Sigmoid colon (tissue), 7 donors: ENCODE results near the gene MSH3. TPM values are rescaled to one million over a fixed set of nuclear protein-coding genes. Genes with fewer than 3 reads are reported as not detected.

Source experiments
- DNase-seq: peaks from one replicate; pipeline ENCODE4 v3.0.0-alpha.2; 2019
- H3K27ac ChIP-seq, 4 donors: fragments of 200-600 bp; sonication (generic); one replicate each; pipeline ENCODE4 v1.5.1; 2016 to 2019; ENCODE audit warnings: mild to moderate bottlenecking in 1 of 4
- H3K27me3 ChIP-seq, 3 donors: fragments of 200-600 bp; sonication (generic); one replicate each; pipeline ENCODE4 v1.5.1; 2019; ENCODE audit warnings: mild to moderate bottlenecking in 1 of 3
- H3K36me3 ChIP-seq, 4 donors: fragments of 200-600 bp; sonication (generic); one replicate each; pipeline ENCODE4 v1.5.1; 2016 to 2019
- H3K4me1 ChIP-seq, 4 donors: fragments of 200-600 bp; sonication (generic); one replicate each; pipeline ENCODE4 v1.5.1; 2017 to 2019
- H3K4me3 ChIP-seq, 4 donors: fragments of 200-600 bp; sonication (generic); one replicate each; pipeline ENCODE4 v1.5.1; 2017 to 2019; ENCODE audit warnings: mild to moderate bottlenecking in 2 of 4, moderate library complexity in 1 of 4
- H3K9me3 ChIP-seq, 4 donors: fragments of 200-600 bp in 3 of 4; sonication (generic) in 3 of 4; one replicate each; pipeline versions ENCODE4 v1.5.1 to v1.6.1; 2013 to 2019
- CTCF ChIP-seq, 4 experiments: fragments of 450-650 bp in 3 of 4; fragments of 200-600 bp in 1 of 4; IDR thresholded peaks; one replicate each; pipeline ENCODE4 v1.5.1; 2016 to 2019; ENCODE audit warnings: antibody characterized with exemption in 4 of 4, mild to moderate bottlenecking in 3 of 4, moderate library complexity in 2 of 4
- EP300 ChIP-seq, 4 donors: sonication (generic); formaldehyde crosslinking; IDR thresholded peaks; one replicate each; pipeline ENCODE4 v1.6.1; 2017; ENCODE audit warnings: antibody characterized with exemption in 4 of 4
- POLR2A ChIP-seq, 2 donors: fragments of 450-650 bp; IDR thresholded peaks; one replicate each; pipeline ENCODE4 v1.6.1; 2016; ENCODE audit warnings: antibody characterized with exemption in 2 of 2, mild to moderate bottlenecking in 2 of 2, moderate library complexity in 2 of 2
- POLR2AphosphoS5 ChIP-seq, 4 donors: sonication (generic); formaldehyde crosslinking; IDR thresholded peaks; one replicate each; pipeline ENCODE4 v1.6.1; 2017; ENCODE audit warnings: antibody characterized with exemption in 4 of 4
- WGBS, 2 donors: extraction: QIAGEN DNeasy Blood & Tissue Kit; methylation state at CpG; one replicate each; pipeline ENCODE4 v1.1.7; 2013; 5-methylcytosine and 5-hydroxymethylcytosine counted together
- intact Hi-C: fragments of 100-400 bp; cut with DNase I; formaldehyde crosslinking; loops from one replicate; pipeline ENCODE4 v1.15.1; 2023
- polyA plus RNA-seq, 3 donors: library from polyadenylated mRNA; stranded (reverse); fragments of 200-250 nt; gene quantifications; one replicate each; pipeline ENCODE4 v1.2.3, GENCODE V29; 2013
- total RNA-seq, 4 donors: library from RNA; depleted of rRNA; stranded (reverse); fragments of >200 nt; gene quantifications; one replicate each; pipeline ENCODE4 v1.1.0, GENCODE V29; 2016
- donor health status: healthy with polysubstance abuse.
- donor health status: Bipolar disorder and iron deficiency.
- donor health status: healthy.

The MSH3 gene
- total and polyA plus RNA-seq, 7 donors, result 3.6 to 15.3 (median 11.8) TPM

DNA sequence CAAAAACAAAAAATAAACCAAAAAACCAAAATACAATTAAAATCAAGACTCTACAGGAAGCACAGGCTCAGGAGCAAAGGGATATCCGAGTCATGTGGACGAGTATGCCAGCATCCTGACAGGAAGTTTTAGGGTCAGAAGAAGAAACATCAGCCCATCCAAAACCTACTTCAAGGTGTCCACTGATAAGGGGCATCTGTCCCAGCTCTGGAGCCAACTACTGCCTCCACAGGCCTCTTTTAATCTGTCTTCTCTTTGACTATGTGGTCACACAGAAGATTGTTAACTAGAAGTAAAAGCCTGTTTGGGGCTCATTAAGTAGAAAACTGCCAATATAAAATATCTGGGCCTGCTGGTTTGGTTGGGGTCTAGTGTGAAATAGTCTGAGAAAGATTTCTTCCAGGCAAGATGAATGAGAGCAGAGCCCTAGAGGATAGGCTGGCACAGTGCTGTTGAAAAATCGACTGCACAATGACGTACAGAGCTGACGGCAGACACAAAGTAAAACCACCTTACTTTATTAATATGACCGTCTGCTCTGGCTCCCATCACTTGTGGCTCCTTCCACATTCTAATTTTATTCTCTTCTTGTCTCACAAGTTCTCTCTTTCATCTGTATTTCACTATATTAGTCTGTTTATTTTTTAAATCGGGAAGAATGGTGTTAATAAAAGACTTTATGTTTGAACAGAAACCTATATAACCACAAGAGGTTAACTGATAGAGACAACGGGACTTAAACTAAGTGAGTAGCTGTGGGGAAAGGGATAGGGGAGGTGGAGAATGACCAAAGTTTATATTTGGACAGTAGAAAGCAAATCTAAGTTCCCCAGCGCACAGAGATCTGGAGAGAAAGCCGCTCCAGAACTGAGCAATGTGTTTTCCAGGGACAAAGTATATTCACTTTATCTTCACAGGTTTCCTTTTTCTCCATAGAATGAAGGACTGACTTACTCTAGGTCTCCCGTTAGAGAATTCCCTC, 22.9 kb upstream of the MSH3 start:
- no peak overlapping the region for H3K27ac ChIP-seq
- DNase-seq, result no peak
- H3K9me3 ChIP-seq, result no peaks in the 10 kb centered on the region
- no peak overlapping the region for H3K4me3 ChIP-seq
- no peaks in the 10 kb centered on the region for H3K27me3 ChIP-seq
- intact Hi-C loops, result no loop called here
- TF ChIP-seq POLR2AphosphoS5 (IDR thresholded peaks at IDR 0.05) (no peak), CTCF (IDR thresholded peaks at IDR 0.05) (no peak), POLR2A (IDR thresholded peaks at IDR 0.05) (no peak), EP300 (IDR thresholded peaks at IDR 0.05) (no peak)
- 94% methylated on average over 11 of the region's 11 CpGs for WGBS, 2 donors
- peaks cover 0 to 19% (median 0%) of the 10 kb centered on the region in 4 donors for H3K36me3 ChIP-seq
- no peaks in the 10 kb centered on the region for H3K4me1 ChIP-seq

GRCh38 chr5:80632700-80633099, 21.8 kb upstream of the MSH3 start:
- no peak overlapping the region for H3K4me3 ChIP-seq
- no peak for TF ChIP-seq POLR2A (IDR thresholded peaks at IDR 0.05)
- no peak for TF ChIP-seq POLR2AphosphoS5 (IDR thresholded peaks at IDR 0.05)
- TF ChIP-seq CTCF (IDR thresholded peaks at IDR 0.05), result no peak
- TF ChIP-seq EP300 (IDR thresholded peaks at IDR 0.05), result no peak
- H3K27me3 ChIP-seq, result no peaks in the 10 kb centered on the region
- intact Hi-C loops, result no loop called here
- H3K36me3 ChIP-seq, result peaks cover 0 to 23% (median 0%) of the 10 kb centered on the region in 4 donors
- H3K9me3 ChIP-seq, result no peaks in the 10 kb centered on the region
- 87 to 89% methylated on average over 2 of the region's 2 CpGs for WGBS, 2 donors
- H3K4me1 ChIP-seq, result no peaks in the 10 kb centered on the region
- no peak overlapping the region for H3K27ac ChIP-seq
- no peak for DNase-seq

GRCh38 chr5:80634193-80634592, 20.3 kb upstream of the MSH3 start:
- no peaks in the 10 kb centered on the region for H3K4me1 ChIP-seq
- no peak for DNase-seq
- no peaks in the 10 kb centered on the region for H3K27me3 ChIP-seq
- H3K4me3 ChIP-seq, result no peak overlapping the region
- intact Hi-C loops, result no loop called here
- TF ChIP-seq POLR2AphosphoS5 (IDR thresholded peaks at IDR 0.05), result no peak
- no peak for TF ChIP-seq EP300 (IDR thresholded peaks at IDR 0.05)
- no peak for TF ChIP-seq POLR2A (IDR thresholded peaks at IDR 0.05)
- TF ChIP-seq CTCF (IDR thresholded peaks at IDR 0.05), result no peak
- H3K9me3 ChIP-seq, result no peaks in the 10 kb centered on the region
- H3K27ac ChIP-seq, result no peak overlapping the region
- peaks cover 0 to 36% (median 0%) of the 10 kb centered on the region in 4 donors for H3K36me3 ChIP-seq

- Histone ChIP-seq H3K4me1 (no peaks in the 10 kb centered on the region), H3K27me3 (no peaks in the 10 kb centered on the region), H3K27ac (no peak overlapping the region), H3K4me3 (no peak overlapping the region), H3K9me3 (no peaks in the 10 kb centered on the region), H3K36me3 (peaks cover 0 to 59% (median 5%) of the 10 kb centered on the region in 4 donors)
- DNase-seq, result no peak
- intact Hi-C loops, result no loop called here
- WGBS, 2 donors, result 87 to 89% methylated on average over 4 of the region's 4 CpGs
- TF ChIP-seq POLR2AphosphoS5 (IDR thresholded peaks at IDR 0.05) (no peak), EP300 (IDR thresholded peaks at IDR 0.05) (no peak), CTCF (IDR thresholded peaks at IDR 0.05) (no peak)
These were observed 13.1 kb upstream of the MSH3 start for GRCh38 chr5:80641353-80641752.
